ENCODE measurements around the gene LCLAT1. TPM values are rescaled to one million over a fixed set of nuclear protein-coding genes. Genes with fewer than 3 reads are reported as not detected.

LCLAT1 gene
- total RNA-seq, 4 donors from 2014 or later = 0.88 to 116 (median 33.3) TPM

DNA sequence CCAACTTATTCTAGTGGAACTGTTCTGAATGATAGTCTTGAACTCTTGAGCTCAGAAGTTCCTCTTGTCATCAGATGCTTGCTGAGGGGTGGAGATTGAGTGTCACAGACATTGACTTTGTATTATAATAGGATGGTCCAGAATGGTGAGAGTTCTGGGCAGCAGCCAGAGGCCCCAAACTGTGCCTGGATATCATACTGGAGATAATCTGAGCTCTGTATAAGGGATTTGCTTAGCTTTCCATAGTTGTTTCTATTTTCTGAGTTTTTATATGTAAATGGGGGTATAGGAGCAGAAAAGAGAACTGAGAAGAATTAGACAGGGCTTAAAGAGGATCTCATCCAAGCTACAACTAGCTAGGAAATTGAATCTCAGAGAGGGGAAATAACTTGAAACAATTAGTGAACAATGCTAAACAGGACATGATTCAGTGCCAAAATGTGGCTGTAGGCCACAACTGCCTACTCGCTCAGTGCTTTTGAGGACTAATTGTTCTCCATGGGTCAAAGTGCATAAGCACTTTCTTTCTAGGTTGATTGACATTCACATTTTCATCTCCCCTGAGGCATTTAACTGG lies 10.1 kb upstream of the LCLAT1 start:
- no peak for TF ChIP-seq POLR2A (IDR thresholded peaks at IDR 0.05)
- TF ChIP-seq CTCF (IDR thresholded peaks at IDR 0.05) = no peak
- no peaks in the 10 kb centered on the region for H3K4me1 ChIP-seq
- intact Hi-C loops (cut with DNase I; ENCODE audit: low total_unique reads) = no loop called here
- H3K36me3 ChIP-seq = no peaks in the 10 kb centered on the region
- no peak for DNase-seq
- H3K9me3 ChIP-seq = no peaks in the 10 kb centered on the region
- H3K4me3 ChIP-seq = no peak overlapping the region
- peak overlapping the region; percentile 50 to 64 for H3K27ac ChIP-seq
- no peaks in the 10 kb centered on the region for H3K27me3 ChIP-seq

GRCh38 chr2:30437809-30438548 lies 9.1 kb upstream of the LCLAT1 start:
- Histone ChIP-seq H3K27ac (peak overlapping the region; percentile 50 to 64), H3K36me3 (no peaks in the 10 kb centered on the region), H3K4me1 (no peaks in the 10 kb centered on the region), H3K27me3 (no peaks in the 10 kb centered on the region), H3K4me3 (no peak overlapping the region), H3K9me3 (no peaks in the 10 kb centered on the region)
- no peak for DNase-seq
- intact Hi-C loops (cut with DNase I; ENCODE audit: low total_unique reads) = no loop called here
- TF ChIP-seq CTCF (IDR thresholded peaks at IDR 0.05) = no peak
- TF ChIP-seq POLR2A (IDR thresholded peaks at IDR 0.05) = no peak

DNA sequence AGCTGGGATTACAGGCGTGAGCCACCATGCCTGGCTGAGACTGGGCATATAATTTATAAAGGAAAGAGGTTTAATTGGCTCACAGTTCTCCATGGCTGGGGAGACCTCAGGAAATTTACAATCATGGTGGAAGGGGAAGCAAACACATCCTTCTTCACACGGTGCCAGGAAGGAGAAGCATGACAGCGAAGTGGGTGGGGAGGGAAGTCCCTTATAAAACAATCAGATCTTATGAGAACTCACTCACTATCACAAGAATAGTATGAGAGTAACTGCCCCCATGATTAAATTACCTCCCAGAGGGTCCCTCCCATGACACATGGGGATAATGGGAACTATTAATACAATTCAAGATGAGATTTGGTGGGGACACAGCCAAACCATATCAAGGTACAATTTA lies 7.8 kb upstream of the LCLAT1 start:
- no peaks in the 10 kb centered on the region for H3K27me3 ChIP-seq
- no peak for TF ChIP-seq POLR2A (IDR thresholded peaks at IDR 0.05)
- no peak for TF ChIP-seq CTCF (IDR thresholded peaks at IDR 0.05)
- H3K27ac ChIP-seq = peak overlapping the region in 1 of 2 donors; percentile 50
- H3K4me3 ChIP-seq = no peak overlapping the region
- H3K4me1 ChIP-seq = no peaks in the 10 kb centered on the region
- H3K36me3 ChIP-seq = no peaks in the 10 kb centered on the region
- intact Hi-C loops (cut with DNase I; ENCODE audit: low total_unique reads) = no loop called here
- H3K9me3 ChIP-seq = no peaks in the 10 kb centered on the region
- DNase-seq = no peak

GRCh38 chr2:30439879-30440278 lies 7.2 kb upstream of the LCLAT1 start:
- Histone ChIP-seq H3K4me1 (no peaks in the 10 kb centered on the region), H3K27me3 (no peaks in the 10 kb centered on the region), H3K4me3 (no peak overlapping the region), H3K9me3 (no peaks in the 10 kb centered on the region), H3K36me3 (no peaks in the 10 kb centered on the region), H3K27ac (no peak overlapping the region)
- no peak for DNase-seq
- TF ChIP-seq POLR2A (IDR thresholded peaks at IDR 0.05) = no peak
- no peak for TF ChIP-seq CTCF (IDR thresholded peaks at IDR 0.05)
- intact Hi-C loops (cut with DNase I; ENCODE audit: low total_unique reads) = no loop called here

GRCh38 chr2:30441023-30441422 lies 6.0 kb upstream of the LCLAT1 start:
- Histone ChIP-seq H3K4me1 (no peaks in the 10 kb centered on the region), H3K9me3 (no peaks in the 10 kb centered on the region), H3K4me3 (no peak overlapping the region), H3K27ac (no peak overlapping the region), H3K27me3 (no peaks in the 10 kb centered on the region), H3K36me3 (no peaks in the 10 kb centered on the region)
- intact Hi-C loops (cut with DNase I; ENCODE audit: low total_unique reads) = no loop called here
- no peak for TF ChIP-seq CTCF (IDR thresholded peaks at IDR 0.05)
- no peak for TF ChIP-seq POLR2A (IDR thresholded peaks at IDR 0.05)
- no peak for DNase-seq

Data from uterus (tissue), 4 donors.